Measurements from ENCODE around the gene ERICH6.

Gene ERICH6

GRCh38 chr3:150663461-150663860 lies 40.3 kb downstream of the ERICH6 start:
- no peaks in the 10 kb centered on the region for H3K9me3 ChIP-seq (ENCODE audit: control insufficient read depth, insufficient read depth, low read length)
- H3K9ac ChIP-seq (ENCODE audit: low read depth, low read length): no peak overlapping the region
- no peak overlapping the region for H3K4me3 ChIP-seq (ENCODE audit: low read depth, low read length)
- H3K27me3 ChIP-seq (ENCODE audit: control insufficient read depth, insufficient read depth, low read length): no peaks in the 10 kb centered on the region
- no peaks in the 10 kb centered on the region for H3K4me1 ChIP-seq (ENCODE audit: control insufficient read depth, insufficient read depth, low read length)
- H3K36me3 ChIP-seq (ENCODE audit: control insufficient read depth, insufficient read depth, low read length): no peaks in the 10 kb centered on the region

- Histone ChIP-seq H3K9ac (ENCODE audit: low read depth, low read length) (no peak overlapping the region), H3K27me3 (ENCODE audit: control insufficient read depth, insufficient read depth, low read length) (no peaks in the 10 kb centered on the region), H3K9me3 (ENCODE audit: control insufficient read depth, insufficient read depth, low read length) (no peaks in the 10 kb centered on the region), H3K4me1 (ENCODE audit: control insufficient read depth, insufficient read depth, low read length) (no peaks in the 10 kb centered on the region), H3K36me3 (ENCODE audit: control insufficient read depth, insufficient read depth, low read length) (no peaks in the 10 kb centered on the region), H3K4me3 (ENCODE audit: low read depth, low read length) (no peak overlapping the region)
Observed at GRCh38 chr3:150662410-150663200, 41.1 kb downstream of the ERICH6 start.

DNA sequence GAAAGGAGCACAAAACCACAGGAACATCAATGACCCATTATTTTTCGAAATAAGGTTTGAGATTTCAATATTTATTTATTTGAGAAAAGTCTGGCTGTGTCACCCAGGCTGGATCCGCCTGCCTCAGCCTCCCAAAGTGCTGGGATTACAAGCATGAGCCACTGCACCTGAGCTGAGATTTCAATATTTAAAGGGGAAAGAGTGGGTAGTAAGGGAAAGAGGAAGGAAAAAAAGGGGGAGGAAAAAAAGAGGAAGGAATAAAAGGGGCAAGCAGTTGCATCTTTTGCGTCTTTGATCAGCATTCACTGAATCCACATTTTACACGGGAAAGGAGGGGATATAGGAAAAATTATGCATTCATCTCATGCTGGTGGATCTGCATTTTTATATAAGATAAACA lies 47.4 kb downstream of the ERICH6 start:
- Histone ChIP-seq H3K9ac (ENCODE audit: low read depth, low read length) (no peak overlapping the region), H3K9me3 (ENCODE audit: control insufficient read depth, insufficient read depth, low read length) (no peaks in the 10 kb centered on the region), H3K4me3 (ENCODE audit: low read depth, low read length) (no peak overlapping the region), H3K36me3 (ENCODE audit: control insufficient read depth, insufficient read depth, low read length) (no peaks in the 10 kb centered on the region), H3K4me1 (ENCODE audit: control insufficient read depth, insufficient read depth, low read length) (no peaks in the 10 kb centered on the region), H3K27me3 (ENCODE audit: control insufficient read depth, insufficient read depth, low read length) (no peaks in the 10 kb centered on the region)

DNA sequence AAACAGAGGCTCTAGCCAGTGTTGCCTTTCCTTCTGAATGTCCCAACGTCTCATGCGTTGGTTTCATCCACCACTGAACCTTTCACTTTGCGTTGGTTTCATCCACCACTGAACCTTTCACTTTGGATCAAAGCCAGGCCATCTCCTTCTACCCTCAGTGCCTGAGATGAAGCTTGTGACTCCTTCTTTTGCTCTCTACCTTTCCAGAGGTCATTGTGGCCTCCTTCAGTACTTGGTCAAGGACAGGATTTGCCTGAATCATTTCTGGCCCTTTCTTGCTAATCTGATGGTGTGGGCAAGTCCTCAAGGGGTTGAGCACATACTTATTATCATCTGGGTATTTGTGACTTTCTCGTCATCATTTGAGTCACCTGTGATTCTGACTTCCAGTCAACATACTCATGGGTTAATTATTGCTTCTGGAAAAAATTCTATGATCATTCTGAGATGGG lies 50.6 kb downstream of the ERICH6 start:
- Histone ChIP-seq H3K36me3 (ENCODE audit: control insufficient read depth, insufficient read depth, low read length) (no peaks in the 10 kb centered on the region), H3K4me3 (ENCODE audit: low read depth, low read length) (no peak overlapping the region), H3K27me3 (ENCODE audit: control insufficient read depth, insufficient read depth, low read length) (no peaks in the 10 kb centered on the region), H3K9me3 (ENCODE audit: control insufficient read depth, insufficient read depth, low read length) (no peaks in the 10 kb centered on the region), H3K4me1 (ENCODE audit: control insufficient read depth, insufficient read depth, low read length) (no peaks in the 10 kb centered on the region), H3K9ac (ENCODE audit: low read depth, low read length) (no peak overlapping the region)

DNA sequence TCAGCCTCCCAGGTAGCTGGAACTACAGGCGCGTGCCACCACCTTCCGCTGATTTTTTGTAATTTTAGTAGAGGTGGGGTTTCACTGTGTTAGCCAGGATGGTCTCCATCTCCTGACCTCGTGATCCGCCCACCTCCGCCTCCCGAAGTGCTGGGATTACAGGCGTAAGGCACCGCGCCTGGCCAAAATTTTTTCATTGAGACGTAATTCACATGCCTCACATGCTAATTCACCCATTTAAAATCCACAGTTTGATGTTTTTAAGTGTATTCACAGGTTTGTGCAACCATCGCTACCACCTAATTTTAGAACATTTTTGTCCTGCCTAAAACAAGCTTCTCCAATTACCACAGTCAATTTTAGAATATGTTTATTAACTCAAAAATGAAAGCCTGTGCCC lies 63.5 kb downstream of the ERICH6 start:
- no peaks in the 10 kb centered on the region for H3K36me3 ChIP-seq (ENCODE audit: control insufficient read depth, insufficient read depth, low read length)
- no peaks in the 10 kb centered on the region for H3K27me3 ChIP-seq (ENCODE audit: control insufficient read depth, insufficient read depth, low read length)
- H3K4me1 ChIP-seq (ENCODE audit: control insufficient read depth, insufficient read depth, low read length): peaks cover 4% of the 10 kb centered on the region
- no peak overlapping the region for H3K4me3 ChIP-seq (ENCODE audit: low read depth, low read length)
- H3K9me3 ChIP-seq (ENCODE audit: control insufficient read depth, insufficient read depth, low read length): no peaks in the 10 kb centered on the region
- H3K9ac ChIP-seq (ENCODE audit: low read depth, low read length): no peak overlapping the region

GRCh38 chr3:150639262-150639661 lies 64.5 kb downstream of the ERICH6 start:
- H3K36me3 ChIP-seq (ENCODE audit: control insufficient read depth, insufficient read depth, low read length): no peaks in the 10 kb centered on the region
- no peak overlapping the region for H3K4me3 ChIP-seq (ENCODE audit: low read depth, low read length)
- no peak overlapping the region for H3K9ac ChIP-seq (ENCODE audit: low read depth, low read length)
- no peaks in the 10 kb centered on the region for H3K27me3 ChIP-seq (ENCODE audit: control insufficient read depth, insufficient read depth, low read length)
- H3K4me1 ChIP-seq (ENCODE audit: control insufficient read depth, insufficient read depth, low read length): peaks cover 9% of the 10 kb centered on the region
- no peaks in the 10 kb centered on the region for H3K9me3 ChIP-seq (ENCODE audit: control insufficient read depth, insufficient read depth, low read length)

GRCh38 chr3:150636258-150636657 lies 67.5 kb downstream of the ERICH6 start:
- H3K4me1 ChIP-seq (ENCODE audit: control insufficient read depth, insufficient read depth, low read length): peaks cover 9% of the 10 kb centered on the region
- no peak overlapping the region for H3K9ac ChIP-seq (ENCODE audit: low read depth, low read length)
- no peaks in the 10 kb centered on the region for H3K36me3 ChIP-seq (ENCODE audit: control insufficient read depth, insufficient read depth, low read length)

DNA sequence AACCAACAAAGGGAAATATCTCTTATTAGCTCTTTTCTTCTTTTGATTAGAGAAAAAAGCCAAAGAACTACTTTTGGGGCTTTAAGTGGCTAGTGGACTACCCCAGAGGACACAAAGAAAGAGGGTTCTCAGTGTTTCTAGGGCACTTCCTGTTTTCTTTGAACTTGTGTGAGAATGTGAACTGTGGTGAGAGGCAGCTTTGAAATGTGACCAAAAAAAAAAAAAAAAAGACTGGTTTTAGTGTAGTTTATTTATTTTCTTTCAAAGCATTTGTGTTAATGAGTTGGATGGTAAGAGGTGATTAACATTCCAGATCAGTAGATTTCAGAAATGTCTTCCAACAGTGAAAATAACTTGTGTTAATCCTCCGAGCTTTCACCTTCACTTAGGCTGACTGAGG lies 68.2 kb downstream of the ERICH6 start:
- Histone ChIP-seq H3K4me1 (ENCODE audit: control insufficient read depth, insufficient read depth, low read length) (peaks cover 9% of the 10 kb centered on the region), H3K9me3 (ENCODE audit: control insufficient read depth, insufficient read depth, low read length) (no peaks in the 10 kb centered on the region), H3K4me3 (ENCODE audit: low read depth, low read length) (no peak overlapping the region), H3K9ac (ENCODE audit: low read depth, low read length) (no peak overlapping the region), H3K36me3 (ENCODE audit: control insufficient read depth, insufficient read depth, low read length) (no peaks in the 10 kb centered on the region), H3K27me3 (ENCODE audit: control insufficient read depth, insufficient read depth, low read length) (no peaks in the 10 kb centered on the region)

More at GRCh38 chr3:150636258-150636657, 67.5 kb downstream of the ERICH6 start:
- Histone ChIP-seq H3K4me3 (ENCODE audit: low read depth, low read length) (no peak overlapping the region), H3K27me3 (ENCODE audit: control insufficient read depth, insufficient read depth, low read length) (no peaks in the 10 kb centered on the region), H3K9me3 (ENCODE audit: control insufficient read depth, insufficient read depth, low read length) (no peaks in the 10 kb centered on the region)

- Histone ChIP-seq H3K4me3 (ENCODE audit: low read depth, low read length) (no peak overlapping the region), H3K9ac (ENCODE audit: low read depth, low read length) (no peak overlapping the region), H3K4me1 (ENCODE audit: control insufficient read depth, insufficient read depth, low read length) (peaks cover 9% of the 10 kb centered on the region), H3K36me3 (ENCODE audit: control insufficient read depth, insufficient read depth, low read length) (no peaks in the 10 kb centered on the region), H3K9me3 (ENCODE audit: control insufficient read depth, insufficient read depth, low read length) (no peaks in the 10 kb centered on the region), H3K27me3 (ENCODE audit: control insufficient read depth, insufficient read depth, low read length) (no peaks in the 10 kb centered on the region)
Observed at GRCh38 chr3:150635076-150635475, 68.6 kb downstream of the ERICH6 start.

DNA sequence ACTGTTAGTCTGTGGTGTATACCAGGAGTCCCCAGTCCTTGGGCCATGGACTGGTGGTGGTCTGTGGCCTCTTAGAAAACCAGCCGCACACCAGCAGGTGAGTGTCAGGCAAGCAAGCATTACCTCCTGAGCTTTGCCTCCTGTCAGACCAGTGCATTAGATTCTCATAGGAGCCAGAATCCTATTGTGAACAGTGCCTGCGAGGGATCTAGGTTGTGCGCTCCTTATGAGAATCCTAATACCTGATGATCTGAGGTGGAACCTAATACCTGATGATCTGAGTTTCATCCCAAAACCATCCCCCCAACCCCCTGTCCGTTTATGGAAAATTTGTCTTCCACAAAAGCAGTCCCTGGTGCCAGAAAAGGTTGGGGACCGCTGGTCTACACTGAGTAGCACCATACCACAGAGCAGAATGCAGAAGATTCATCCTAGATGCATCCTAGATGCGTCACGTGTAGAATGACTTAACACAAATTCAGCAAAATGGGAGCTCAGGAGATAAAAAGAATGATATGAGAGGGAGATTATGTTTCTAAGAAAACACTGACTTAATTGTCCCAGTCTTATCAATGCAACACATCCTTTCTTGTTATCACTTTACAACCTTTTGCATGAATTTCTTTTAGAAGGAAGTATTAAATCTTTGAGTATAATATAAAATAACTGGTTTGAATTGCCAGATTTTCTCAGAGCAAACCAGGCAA lies 72.1 kb downstream of the ERICH6 start:
- H3K36me3 ChIP-seq (ENCODE audit: control insufficient read depth, insufficient read depth, low read length): no peaks in the 10 kb centered on the region
- H3K9me3 ChIP-seq (ENCODE audit: control insufficient read depth, insufficient read depth, low read length): no peaks in the 10 kb centered on the region

GRCh38 chr3:150627557-150627956 lies 76.2 kb downstream of the ERICH6 start:
- Histone ChIP-seq H3K9me3 (ENCODE audit: control insufficient read depth, insufficient read depth, low read length) (no peaks in the 10 kb centered on the region), H3K27me3 (ENCODE audit: control insufficient read depth, insufficient read depth, low read length) (no peaks in the 10 kb centered on the region), H3K4me1 (ENCODE audit: control insufficient read depth, insufficient read depth, low read length) (no peaks in the 10 kb centered on the region), H3K4me3 (ENCODE audit: low read depth, low read length) (no peak overlapping the region), H3K9ac (ENCODE audit: low read depth, low read length) (no peak overlapping the region), H3K36me3 (ENCODE audit: control insufficient read depth, insufficient read depth, low read length) (no peaks in the 10 kb centered on the region)

More for the DNA sequence above, 72.1 kb downstream of the ERICH6 start:
- Histone ChIP-seq H3K27me3 (ENCODE audit: control insufficient read depth, insufficient read depth, low read length) (no peaks in the 10 kb centered on the region), H3K4me3 (ENCODE audit: low read depth, low read length) (no peak overlapping the region), H3K9ac (ENCODE audit: low read depth, low read length) (no peak overlapping the region), H3K4me1 (ENCODE audit: control insufficient read depth, insufficient read depth, low read length) (peaks cover 9% of the 10 kb centered on the region)

All from iPS-15b (cell line).